ENCODE measurements around the gene TAF6. TPM values are rescaled to one million over a fixed set of nuclear protein-coding genes. Genes with fewer than 3 reads are reported as not detected.

The TAF6 gene
- total and polyA plus RNA-seq, 2 of the 4 experiments (the other 2 are of a cell fraction) = 11.3 to 55.3 TPM

- Histone ChIP-seq H3K27ac (ENCODE audit: insufficient read depth, low read length) (no peak overlapping the region), H3K9me1 (ENCODE audit: insufficient read depth, low read length) (no peaks in the 10 kb centered on the region), H2AK5ac (ENCODE audit: low read depth, low read length) (no peak overlapping the region), H3K27me3 (ENCODE audit: control insufficient read depth, insufficient read depth, low read length) (no peaks in the 10 kb centered on the region), H2BK120ac (ENCODE audit: low read depth, low read length) (no peak overlapping the region), H2BK15ac (ENCODE audit: low read depth, low read length) (no peak overlapping the region), H3K56ac (ENCODE audit: extremely low read depth, insufficient read depth, low read length) (no peak overlapping the region), H2AFZ (replicated peaks; ENCODE audit: low read length, poor library complexity) (no peak overlapping the region), H3K4me1 (ENCODE audit: control insufficient read depth, insufficient read depth, low read length) (no peaks in the 10 kb centered on the region), H3K14ac (replicated peaks; ENCODE audit: low read depth, low read length) (no peak overlapping the region), H4K91ac (ENCODE audit: insufficient read depth, low read depth, low read length) (no peak overlapping the region), H3K79me1 (ENCODE audit: low read depth in 1 of 2, low read length in 2 of 2) (peaks cover under 1 to 4% of the 10 kb centered on the region in 2 experiments; a peak in 2 of 4 replicates), H3K9ac (ENCODE audit: low read depth, low read length) (no peak overlapping the region), H4K5ac (ENCODE audit: low read depth, low read length) (no peak overlapping the region), H4K8ac (ENCODE audit: low read depth in 2 of 2, low read length in 2 of 2) (no peak overlapping the region), H3K18ac (ENCODE audit: low read depth, low read length) (no peak overlapping the region), H3K4me2 (ENCODE audit: low read depth, low read length) (no peak overlapping the region), H3K9me3 (ENCODE audit: control insufficient read depth, insufficient read depth, low read length) (peaks cover 2% of the 10 kb centered on the region), H3K4me3 (ENCODE audit: insufficient read depth, low read depth, low read length) (no peak overlapping the region), H4K20me1 (ENCODE audit: insufficient read depth, low read length) (no peaks in the 10 kb centered on the region), H3K23ac (ENCODE audit: low read depth, low read length) (no peak overlapping the region), H3K36me3 (ENCODE audit: control insufficient read depth, insufficient read depth, low read length) (peaks cover 44% of the 10 kb centered on the region), H2AK9ac (replicated peaks; ENCODE audit: low read depth, low read length, poor library complexity) (no peak overlapping the region), H2BK20ac (ENCODE audit: low read depth, low read length) (no peak overlapping the region), H2BK5ac (ENCODE audit: low read depth, low read length, poor library complexity, severe bottlenecking) (no peak overlapping the region), H3K4ac (ENCODE audit: low read depth, low read length) (no peak overlapping the region)
- no TSS peak for BruUV-seq (replicated peaks)
- intact Hi-C loops (cut with micrococcal nuclease) = loop anchor here (10.0 kb wide), 1 partner anchor 134 kb away; the partner anchor contains the start of gene GJC3
- CTCF ChIA-PET = interaction anchor here (0.6 kb wide), 1 partner anchor 20 kb away, joined by 9 read pairs; no protein-coding TSS in a partner anchor
- POLR2A ChIA-PET (ENCODE audit: unreplicated experiment) = no interaction called here
- no peak for DNase-seq
- no peak for ATAC-seq (ENCODE audit: low read depth)
- in situ Hi-C loops (cut with MboI; ENCODE audit: low sequenced_read_pairs) = loop anchor here (10.0 kb wide), 1 partner anchor 144 kb away; the partner anchor contains the start of gene TRIM4
- dilution Hi-C loops (cut with HindIII; ENCODE audit: low sequenced_read_pairs, unreplicated experiment) = no loop called here
- no peak for TF ChIP-seq RFX5 (IDR thresholded peaks at IDR 0.05; ENCODE audit: low read depth, low read length)
- 77% methylated on average over 3 of the region's 5 CpGs; no CpG with 5 or more reads in 1 of the 2 experiments for WGBS, 2 experiments (ENCODE audit: extremely low coverage in 2 of 2, insufficient read length in 1 of 2)
These were observed 59.9 kb downstream of the TAF6 start for GRCh38 chr7:100059251-100059739.

Small RNA genes within 50 kb of the gene (microRNA-seq; reads per million reads assigned to microRNA genes)
- 1,820 to 9,724 reads per million in 2 experiments for gene MIR106B (ENCODE audit: insufficient read depth in 1 of 2, insufficient read length in 1 of 2, unreplicated experiment in 1 of 2)
- gene MIR25 (ENCODE audit: insufficient read depth in 1 of 2, insufficient read length in 1 of 2, unreplicated experiment in 1 of 2) = 221 to 3,645 reads per million in 2 experiments
- not detected for gene MIR4658 (ENCODE audit: unreplicated experiment)
- 1,754 to 40,429 reads per million in 2 experiments for gene MIR93 (ENCODE audit: insufficient read depth in 1 of 2, insufficient read length in 1 of 2, unreplicated experiment in 1 of 2)

Small RNA genes within 50 kb of the gene (small RNA-seq; reads per million reads assigned to genes)
- gene MIR106B = 146 to 64,679 (median 19,769) reads per million in 5 experiments
- 26.3 to 31,501 (median 3,468) reads per million in 5 experiments for gene MIR25
- gene MIR93 = 401 to 57,385 (median 23,255) reads per million in 5 experiments

Other genes starting within 250 kb of the TAF6 start
- gene OR2AE1, start 242.3 kb downstream of the TAF6 start, total RNA-seq (2012; rRNA removed) = 0.18 TPM in 1 of 2 replicates, not detected in the other
- 0.17 TPM in 1 of 2 replicates, not detected in the other for gene OR2AE1, start 242.3 kb downstream of the TAF6 start, polyA plus RNA-seq (2012; rRNA removed)
- gene TRIM4, start 199.8 kb downstream of the TAF6 start, total RNA-seq (2012; rRNA removed) = 10.6 and 15.3 TPM in 2 replicates
- 11.5 and 13.4 TPM in 2 replicates for gene TRIM4, start 199.8 kb downstream of the TAF6 start, polyA plus RNA-seq (2012; rRNA removed)
- not detected in 2 replicates for gene GJC3, start 189.7 kb downstream of the TAF6 start, total RNA-seq (2012; rRNA removed)
- gene GJC3, start 189.7 kb downstream of the TAF6 start, polyA plus RNA-seq (2012; rRNA removed) = not detected in 2 replicates
- gene AZGP1, start 143.3 kb downstream of the TAF6 start, total RNA-seq (2012; rRNA removed) = not detected in 2 replicates
- gene AZGP1, start 143.3 kb downstream of the TAF6 start, polyA plus RNA-seq (2012; rRNA removed) = not detected in 2 replicates
- gene ZKSCAN1, start 103.8 kb downstream of the TAF6 start, total RNA-seq (2012; rRNA removed) = 30.3 and 40.7 TPM in 2 replicates
- gene ZKSCAN1, start 103.8 kb downstream of the TAF6 start, polyA plus RNA-seq (2012; rRNA removed) = 10.8 and 13.7 TPM in 2 replicates
- gene ZSCAN21, start 69.6 kb downstream of the TAF6 start, total RNA-seq (2012; rRNA removed) = 13.1 and 13.3 TPM in 2 replicates
- gene ZSCAN21, start 69.6 kb downstream of the TAF6 start, polyA plus RNA-seq (2012; rRNA removed) = 10.8 and 11.5 TPM in 2 replicates
- 30.8 and 33.1 TPM in 2 replicates for gene ZNF3, start 37.6 kb downstream of the TAF6 start, total RNA-seq (2012; rRNA removed)
- gene ZNF3, start 37.6 kb downstream of the TAF6 start, polyA plus RNA-seq (2012; rRNA removed) = 20.4 and 24.8 TPM in 2 replicates
- 158 and 185 TPM in 2 replicates for gene COPS6, start 30.4 kb downstream of the TAF6 start, total RNA-seq (2012; rRNA removed)
- gene COPS6, start 30.4 kb downstream of the TAF6 start, polyA plus RNA-seq (2012; rRNA removed) = 303 and 325 TPM in 2 replicates
- gene MCM7, start 18.0 kb downstream of the TAF6 start, total RNA-seq (2012; rRNA removed) = 130 and 137 TPM in 2 replicates
- gene MCM7, start 18.0 kb downstream of the TAF6 start, polyA plus RNA-seq (2012; rRNA removed) = 104 and 119 TPM in 2 replicates
- 18.6 and 21.1 TPM in 2 replicates for gene AP4M1, start 17.7 kb downstream of the TAF6 start, total RNA-seq (2012; rRNA removed)
- gene AP4M1, start 17.7 kb downstream of the TAF6 start, polyA plus RNA-seq (2012; rRNA removed) = 20.5 and 21.4 TPM in 2 replicates
- gene CNPY4, start 276 bp upstream of the TAF6 start, total RNA-seq (2012; rRNA removed) = 13.3 and 20.0 TPM in 2 replicates
- gene CNPY4, start 276 bp upstream of the TAF6 start, polyA plus RNA-seq (2012; rRNA removed) = 18.1 and 21.9 TPM in 2 replicates
- gene MBLAC1, start 7.6 kb upstream of the TAF6 start, total RNA-seq (2012; rRNA removed) = 0.56 and 0.72 TPM in 2 replicates
- 1.4 and 1.6 TPM in 2 replicates for gene MBLAC1, start 7.6 kb upstream of the TAF6 start, polyA plus RNA-seq (2012; rRNA removed)
- gene LAMTOR4, start 29.6 kb upstream of the TAF6 start, total RNA-seq (2012; rRNA removed) = 131 and 134 TPM in 2 replicates
- 268 and 289 TPM in 2 replicates for gene LAMTOR4, start 29.6 kb upstream of the TAF6 start, polyA plus RNA-seq (2012; rRNA removed)
- 4.4 and 4.5 TPM in 2 replicates for gene TRAPPC14, start 39.4 kb upstream of the TAF6 start, total RNA-seq (2012; rRNA removed)
- gene TRAPPC14, start 39.4 kb upstream of the TAF6 start, polyA plus RNA-seq (2012; rRNA removed) = 14.1 and 15.9 TPM in 2 replicates
- gene GAL3ST4, start 49.3 kb upstream of the TAF6 start, total RNA-seq (2012; rRNA removed) = 0.90 and 1.1 TPM in 2 replicates
- 7.3 and 8.5 TPM in 2 replicates for gene GAL3ST4, start 49.3 kb upstream of the TAF6 start, polyA plus RNA-seq (2012; rRNA removed)
- 1.4 and 1.8 TPM in 2 replicates for gene GPC2, start 58.0 kb upstream of the TAF6 start, total RNA-seq (2012; rRNA removed)
- gene GPC2, start 58.0 kb upstream of the TAF6 start, polyA plus RNA-seq (2012; rRNA removed) = 5.7 and 6.0 TPM in 2 replicates
- gene STAG3, start 58.6 kb upstream of the TAF6 start, total RNA-seq (2012; rRNA removed) = 0.28 and 0.36 TPM in 2 replicates
- 0.47 and 0.65 TPM in 2 replicates for gene STAG3, start 58.6 kb upstream of the TAF6 start, polyA plus RNA-seq (2012; rRNA removed)
- gene PVRIG, start 100.6 kb upstream of the TAF6 start, total RNA-seq (2012; rRNA removed) = not detected in 2 replicates
- gene PVRIG, start 100.6 kb upstream of the TAF6 start, polyA plus RNA-seq (2012; rRNA removed) = not detected in 2 replicates
- not detected in 2 replicates for gene SPDYE3, start 188.3 kb upstream of the TAF6 start, total RNA-seq (2012; rRNA removed)
- not detected in 2 replicates for gene SPDYE3, start 188.3 kb upstream of the TAF6 start, polyA plus RNA-seq (2012; rRNA removed)
- gene PILRB, start 238.8 kb upstream of the TAF6 start, total RNA-seq (2012; rRNA removed) = 3.3 and 3.4 TPM in 2 replicates
- gene PILRB, start 238.8 kb upstream of the TAF6 start, polyA plus RNA-seq (2012; rRNA removed) = 22.1 and 22.2 TPM in 2 replicates